Psoas muscle (tissue), 8 donors: ENCODE measurements around the gene RASSF8. TPM values are rescaled to one million over a fixed set of nuclear protein-coding genes. Genes with fewer than 3 reads are reported as not detected.

Source experiments
- ATAC-seq, 4 donors: fragments of 200-7000 bp; cut with Tn5 transposase; one replicate each; pipeline ENCODE4 v1.9.1; 2020; ENCODE audit warnings: moderate library complexity in 3 of 4, mild to moderate bottlenecking in 2 of 4
- DNase-seq, 2 donors: peaks; one replicate each; pipeline ENCODE4 v3.0.0-alpha.2; 2020
- H3K27ac ChIP-seq: fragments of 200-600 bp; one replicate; pipeline ENCODE4 v1.8.0; 2022
- H3K27me3 ChIP-seq, 3 donors: fragments of 200-600 bp in 1 of 3; one replicate each; pipeline versions ENCODE4 v1.6.1 to v1.8.0; 2013 to 2022; ENCODE audit warnings: low read length in 2 of 3, mild to moderate bottlenecking in 2 of 3, moderate library complexity in 1 of 3; ENCODE audit not compliant: insufficient read depth in 3 of 3
- H3K36me3 ChIP-seq, 2 donors: fragments of 200-600 bp in 1 of 2; one replicate each; pipeline versions ENCODE4 v1.6.1 to v1.8.0; 2013 to 2022; ENCODE audit warnings: low read depth in 1 of 2, mild to moderate bottlenecking in 1 of 2, moderate library complexity in 1 of 2; ENCODE audit not compliant: insufficient read depth in 1 of 2
- H3K4me1 ChIP-seq: fragments of 200-600 bp; one replicate; pipeline ENCODE4 v1.8.0; 2022
- H3K4me3 ChIP-seq: fragments of 200-600 bp; one replicate; pipeline ENCODE4 v1.8.0; 2022; ENCODE audit warnings: mild to moderate bottlenecking
- H3K9me3 ChIP-seq: fragments of 200-600 bp; one replicate; pipeline ENCODE4 v1.8.0; 2022
- WGBS, 3 donors: extraction: QIAGEN DNeasy Blood & Tissue Kit; methylation state at CpG; one replicate each; pipeline versions ENCODE4 v1.1.6 to v1.1.7; 2013; 5-methylcytosine and 5-hydroxymethylcytosine counted together
- intact Hi-C, 2 donors: fragments of 100-400 bp; cut with DNase I; formaldehyde crosslinking; loops; one replicate each; pipeline versions ENCODE4 v1.11.0 to v1.14.2; 2022
- polyA plus RNA-seq, 3 donors: library from polyadenylated mRNA; stranded (reverse); fragments of 200-250 nt; gene quantifications; one replicate each; pipeline ENCODE4 v1.2.3, GENCODE V29; 2013
- total RNA-seq, 4 donors: library from RNA; stranded (reverse); fragmentation: NEBNext Ultra II Directional in 2 of 4; extraction: Animal tissue kit (Norgen Biotek cat#: 25700) in 2 of 4; gene quantifications; one replicate each; pipeline versions ENCODE4 v1.2.1 to v1.2.4, GENCODE V29; 2021 to 2023
- TF ChIP-seq, protein P1 (sequence below): fragments of 200-600 bp; IDR thresholded peaks from one replicate; pipeline ENCODE4 v1.8.0; 2022; ENCODE audit warnings: antibody characterized with exemption
- donor health status: healthy with polysubstance abuse.
- donor health status: DM: no; HTN: no; CAD: no; lungs with moderate emphysema.
- donor health status: Bipolar disorder and iron deficiency.
- donor health status: healthy.
- donor health status: DM: yes; HTN: yes; CAD: no.
- donor health status: DM: no; HTN: no; CAD: no.
- donor health status: DM: no; HTN: no; CAD: no.
- donor health status: DM: yes; HTN: yes; CAD: no.

The RASSF8 gene
- total and polyA plus RNA-seq, 7 donors: 7.7 to 80.3 (median 41.9) TPM

DNA sequence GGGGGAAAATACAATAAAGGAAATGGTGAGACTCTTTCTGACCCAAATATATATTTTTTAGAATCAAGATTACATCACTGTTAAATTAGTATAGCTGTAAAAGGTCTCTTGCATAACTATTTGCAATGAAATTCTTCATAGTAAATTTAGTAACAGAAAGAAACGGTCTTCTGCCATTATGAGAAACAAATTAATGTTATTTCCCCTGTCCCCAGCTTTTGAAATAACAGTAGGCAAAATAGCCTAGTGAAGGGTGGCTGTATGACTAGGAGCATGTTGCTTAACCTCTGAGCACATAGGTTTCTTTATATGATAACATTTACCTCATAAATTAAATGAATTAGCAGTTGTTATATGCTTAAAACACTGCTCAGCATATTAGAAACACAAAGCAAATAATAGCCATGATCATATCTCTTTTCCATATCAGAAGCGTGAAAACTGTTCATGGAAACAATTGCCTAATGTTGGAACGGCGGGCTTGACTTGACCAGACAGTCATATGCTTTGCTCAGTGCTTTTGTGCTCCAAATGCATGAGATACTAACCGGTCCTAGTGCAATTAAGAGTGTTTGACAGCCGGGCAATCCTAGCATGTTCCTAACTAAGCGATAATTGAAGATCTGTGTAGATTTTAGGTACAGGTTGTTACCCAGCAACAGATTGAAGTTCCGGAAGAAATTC, 142.3 kb downstream of the RASSF8 start:
- Histone ChIP-seq H3K4me3 (no peak overlapping the region), H3K27me3 (no peaks in the 10 kb centered on the region), H3K36me3 (no peaks in the 10 kb centered on the region), H3K4me1 (peaks cover 12% of the 10 kb centered on the region), H3K27ac (no peak overlapping the region), H3K9me3 (no peaks in the 10 kb centered on the region)
- DNase-seq (no peak), ATAC-seq (no peak)
- intact Hi-C loops: loop anchor here in 1 of 2 donors (5.0 kb wide), 1 partner anchor 39 kb away; no protein-coding TSS in a partner anchor
- TF ChIP-seq, protein P1, sequence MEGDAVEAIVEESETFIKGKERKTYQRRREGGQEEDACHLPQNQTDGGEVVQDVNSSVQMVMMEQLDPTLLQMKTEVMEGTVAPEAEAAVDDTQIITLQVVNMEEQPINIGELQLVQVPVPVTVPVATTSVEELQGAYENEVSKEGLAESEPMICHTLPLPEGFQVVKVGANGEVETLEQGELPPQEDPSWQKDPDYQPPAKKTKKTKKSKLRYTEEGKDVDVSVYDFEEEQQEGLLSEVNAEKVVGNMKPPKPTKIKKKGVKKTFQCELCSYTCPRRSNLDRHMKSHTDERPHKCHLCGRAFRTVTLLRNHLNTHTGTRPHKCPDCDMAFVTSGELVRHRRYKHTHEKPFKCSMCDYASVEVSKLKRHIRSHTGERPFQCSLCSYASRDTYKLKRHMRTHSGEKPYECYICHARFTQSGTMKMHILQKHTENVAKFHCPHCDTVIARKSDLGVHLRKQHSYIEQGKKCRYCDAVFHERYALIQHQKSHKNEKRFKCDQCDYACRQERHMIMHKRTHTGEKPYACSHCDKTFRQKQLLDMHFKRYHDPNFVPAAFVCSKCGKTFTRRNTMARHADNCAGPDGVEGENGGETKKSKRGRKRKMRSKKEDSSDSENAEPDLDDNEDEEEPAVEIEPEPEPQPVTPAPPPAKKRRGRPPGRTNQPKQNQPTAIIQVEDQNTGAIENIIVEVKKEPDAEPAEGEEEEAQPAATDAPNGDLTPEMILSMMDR: no peak
- 49 to 71% (median 61%) methylated on average over 8 of the region's 8 CpGs for WGBS, 3 donors

DNA sequence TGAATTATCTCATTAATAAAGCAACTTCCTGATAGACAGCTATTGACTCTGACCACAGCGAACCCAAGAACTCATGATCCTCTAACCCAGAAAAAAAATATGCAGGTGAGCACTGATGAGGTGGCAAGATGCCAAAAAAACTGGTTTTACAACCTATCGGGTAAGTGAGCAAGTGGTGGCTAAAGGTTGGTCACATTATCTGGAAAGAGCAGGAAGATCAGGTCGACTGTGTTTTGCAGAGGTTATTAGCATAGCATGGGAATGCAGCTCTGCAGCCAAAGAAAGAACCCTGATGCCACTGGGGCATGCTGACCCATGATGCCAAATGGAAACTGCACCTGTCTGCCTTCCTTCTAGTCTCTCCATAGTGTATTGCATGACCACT, 142.9 kb downstream of the RASSF8 start:
- ATAC-seq (peak in 2 of 4 donors; percentile 32 to 51), DNase-seq (no peak)
- no peak overlapping the region for H3K4me3 ChIP-seq
- H3K27ac ChIP-seq: no peak overlapping the region
- no peaks in the 10 kb centered on the region for H3K9me3 ChIP-seq
- WGBS, 3 donors: 30 to 43% (median 37%) methylated on average over 3 of the region's 3 CpGs
- no peaks in the 10 kb centered on the region for H3K36me3 ChIP-seq
- no peaks in the 10 kb centered on the region for H3K27me3 ChIP-seq
- intact Hi-C loops: loop anchor here in 1 of 2 donors (5.0 kb wide), 1 partner anchor 39 kb away; no protein-coding TSS in a partner anchor
- peaks cover 17% of the 10 kb centered on the region for H3K4me1 ChIP-seq
- TF ChIP-seq, protein P1: no peak

DNA sequence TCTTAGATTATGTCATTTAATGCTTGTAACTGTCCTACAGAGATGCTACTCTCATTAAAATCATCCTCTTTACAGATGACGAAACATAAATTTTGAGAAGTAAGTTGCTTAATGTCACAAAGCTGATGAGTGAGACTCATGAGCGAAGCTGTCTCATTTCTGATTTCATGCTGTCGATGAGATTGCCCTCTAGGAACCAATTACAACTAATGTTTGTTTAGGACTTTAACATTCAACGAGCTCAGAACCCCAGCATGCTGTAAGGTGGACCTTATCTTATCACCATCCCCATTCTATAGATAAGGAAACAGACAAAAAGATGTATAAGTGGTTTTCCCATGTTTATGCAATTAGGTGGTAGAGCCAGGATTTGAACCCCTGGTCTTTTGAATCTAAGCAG, 143.3 kb downstream of the RASSF8 start:
- H3K27me3 ChIP-seq: no peaks in the 10 kb centered on the region
- no peak for ATAC-seq
- H3K27ac ChIP-seq: no peak overlapping the region
- H3K4me3 ChIP-seq: no peak overlapping the region
- no peaks in the 10 kb centered on the region for H3K36me3 ChIP-seq
- no peak for DNase-seq
- WGBS, 3 donors: 67 to 78% (median 76%) methylated on average over 4 of the region's 4 CpGs
- intact Hi-C loops: loop anchor here in 1 of 2 donors (5.0 kb wide), 1 partner anchor 39 kb away; no protein-coding TSS in a partner anchor
- H3K4me1 ChIP-seq: peaks cover 22% of the 10 kb centered on the region
- no peaks in the 10 kb centered on the region for H3K9me3 ChIP-seq
- TF ChIP-seq, protein P1: no peak

DNA sequence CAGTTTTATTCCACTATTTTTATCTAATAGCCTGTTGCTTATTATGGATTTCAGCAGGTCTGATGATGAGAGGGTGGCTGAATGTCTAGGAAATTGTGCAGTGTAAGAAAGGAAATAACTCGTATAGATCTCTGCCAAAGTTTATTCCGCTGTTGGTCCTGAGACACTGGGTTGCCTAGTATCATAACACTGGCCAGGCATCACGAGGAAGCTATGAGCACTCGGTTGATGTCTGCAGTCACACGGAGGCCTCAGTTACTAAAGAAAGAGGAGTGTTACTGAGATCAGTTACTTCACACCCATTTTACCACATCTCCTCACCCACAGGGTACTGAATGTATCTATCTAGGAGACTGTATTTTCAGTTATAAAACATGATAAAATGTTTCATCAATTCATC, 144.5 kb downstream of the RASSF8 start:
- DNase-seq (no peak), ATAC-seq (peak; percentile 38 to 93 (median 78))
- H3K27ac ChIP-seq: peak overlapping the region; percentile 38
- no peaks in the 10 kb centered on the region for H3K36me3 ChIP-seq
- TF ChIP-seq, protein P1: no peak
- H3K27me3 ChIP-seq: no peaks in the 10 kb centered on the region
- no peak overlapping the region for H3K4me3 ChIP-seq
- 20 to 34% (median 34%) methylated on average over 5 of the region's 5 CpGs for WGBS, 3 donors
- H3K4me1 ChIP-seq: peaks cover 24% of the 10 kb centered on the region
- no peaks in the 10 kb centered on the region for H3K9me3 ChIP-seq
- intact Hi-C loops: loop anchor here in 1 of 2 donors (5.0 kb wide), 1 partner anchor 41 kb away; no protein-coding TSS in a partner anchor
